Dedifferentiated amniotic fluid mesenchymal stem cell (primary cell): ENCODE measurements around the gene CBX7.

Experiments used
- DNase-seq: peaks from one replicate; pipeline ENCODE4 v3.0.0-alpha.2; 2016; ENCODE audit errors: extremely low spot score

The CBX7 gene

GRCh38 chr22:39123751-39124581 is 28.5 kb downstream of the CBX7 start:
- DNase-seq, result no peak

GRCh38 chr22:39122772-39123470 is 29.6 kb downstream of the CBX7 start:
- no peak for DNase-seq

- no peak for DNase-seq
Measured at GRCh38 chr22:39120983-39121382, 31.5 kb downstream of the CBX7 start.

- no peak for DNase-seq
Measured at GRCh38 chr22:39117585-39118191, 34.8 kb downstream of the CBX7 start.

DNA sequence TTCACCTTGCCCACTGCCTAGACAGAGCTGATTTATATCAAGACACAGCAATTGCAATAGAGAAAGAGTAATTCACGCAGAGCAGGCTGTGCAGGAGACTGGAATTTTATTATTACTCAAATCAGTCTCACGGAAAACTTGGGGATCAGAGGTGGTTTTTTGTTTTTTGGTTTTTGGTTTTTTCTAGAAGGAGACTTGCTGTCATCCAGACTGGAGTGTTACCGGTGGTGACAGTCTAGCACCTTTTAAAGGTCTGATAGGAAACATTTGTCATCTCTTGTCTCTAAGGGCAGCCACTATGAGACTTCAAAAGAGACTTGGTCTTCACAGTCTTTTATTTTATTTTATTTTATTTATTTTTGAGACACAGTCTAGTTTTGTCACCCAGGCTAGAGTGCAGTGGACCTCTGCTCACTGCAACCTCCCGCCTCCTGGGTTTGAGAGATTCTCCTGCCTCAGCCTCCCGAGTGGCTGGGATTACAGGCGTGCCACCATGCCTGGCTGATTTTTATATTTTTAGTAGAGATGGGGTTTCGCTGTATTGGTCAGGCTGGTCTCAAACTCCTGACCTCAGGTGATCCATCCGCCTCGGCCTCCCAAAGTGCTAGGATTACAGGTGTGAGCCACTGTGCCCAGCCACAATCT is 36.4 kb downstream of the CBX7 start:
- DNase-seq, result no peak

DNA sequence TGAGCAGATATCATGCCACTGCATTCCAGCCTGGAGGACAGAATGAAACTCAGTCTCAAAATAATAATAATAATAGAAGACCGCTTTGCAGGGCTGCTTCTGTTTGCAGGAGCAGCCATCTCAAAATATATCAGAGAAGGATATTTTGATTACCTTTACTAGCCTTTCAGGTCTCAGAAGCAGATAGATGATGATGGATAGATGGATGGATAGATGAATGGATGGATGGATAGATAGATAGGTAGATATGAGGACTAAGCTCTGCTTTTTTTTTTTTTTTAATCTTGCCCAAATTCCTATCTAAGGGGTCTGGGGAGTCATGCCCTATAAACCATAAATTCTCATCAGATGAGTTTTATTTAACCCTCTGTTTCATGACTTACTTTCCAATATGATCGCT is 36.9 kb downstream of the CBX7 start:
- no peak for DNase-seq

- DNase-seq, result no peak
Measured at GRCh38 chr22:39114112-39114511, 38.4 kb downstream of the CBX7 start.

DNA sequence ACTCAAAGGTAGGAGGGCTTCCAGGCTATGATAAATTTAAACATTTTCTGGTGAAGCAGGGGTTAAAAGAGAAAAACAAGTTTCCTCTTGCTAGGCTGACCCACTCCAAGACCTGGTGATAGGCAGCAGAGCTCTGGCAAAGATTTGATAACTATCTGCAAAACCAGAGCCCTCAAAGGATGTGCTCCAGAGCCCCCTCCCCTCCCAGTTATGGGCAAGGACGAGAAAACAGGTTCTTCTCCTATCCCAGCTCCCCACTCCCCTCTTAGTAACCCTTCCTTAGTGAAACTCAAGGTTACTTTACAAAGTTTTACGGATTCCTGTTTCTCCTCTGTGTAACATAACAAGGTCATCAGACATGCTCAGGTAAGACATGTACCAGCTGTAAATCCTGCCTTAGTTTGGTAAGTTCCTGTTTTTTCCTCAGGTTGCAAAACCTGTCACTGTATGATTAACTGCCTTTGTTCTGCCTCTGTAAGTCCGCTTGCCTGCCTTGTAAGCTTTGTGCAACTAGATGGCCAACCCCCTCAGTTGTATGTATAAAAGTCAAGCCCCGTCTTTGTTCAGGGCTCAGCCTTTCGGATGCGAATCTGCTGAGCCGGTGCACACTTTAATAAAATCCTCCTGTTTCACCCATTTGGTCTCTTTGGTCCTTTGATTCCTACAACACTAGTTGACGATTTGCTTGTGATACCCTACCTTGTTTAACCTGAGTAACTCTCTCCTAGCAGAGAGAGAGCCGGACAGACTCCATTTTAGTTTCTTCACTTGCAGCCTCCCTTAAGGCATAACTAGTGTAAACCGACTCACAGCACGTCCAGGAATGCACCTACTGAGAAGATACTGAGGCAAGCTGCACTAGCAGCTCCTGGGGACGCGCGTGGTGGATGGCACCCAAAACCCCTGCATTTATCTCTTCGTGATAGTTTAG is 41.6 kb downstream of the CBX7 start:
- DNase-seq, result no peak

- DNase-seq, result no peak
Measured at GRCh38 chr22:39109361-39109760, 43.1 kb downstream of the CBX7 start.

DNA sequence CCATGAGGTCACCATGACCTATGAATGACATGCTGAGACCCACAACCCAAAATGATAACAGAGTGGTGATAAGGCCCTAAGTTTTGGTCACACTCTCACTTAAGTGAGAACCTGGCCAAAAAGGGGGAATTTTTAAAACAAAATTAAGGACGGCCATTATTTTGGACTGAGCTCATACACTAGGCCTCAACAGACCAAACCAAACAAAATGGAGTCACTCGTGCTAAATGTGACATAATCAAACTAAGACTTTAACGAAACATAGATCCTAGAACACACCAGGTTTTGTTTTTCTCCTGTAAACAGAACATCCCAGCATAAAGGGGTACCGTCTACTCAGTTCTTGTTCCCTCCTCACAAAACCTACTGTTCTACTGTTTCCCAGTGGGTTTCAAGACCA is 44.0 kb downstream of the CBX7 start:
- no peak for DNase-seq

DNA sequence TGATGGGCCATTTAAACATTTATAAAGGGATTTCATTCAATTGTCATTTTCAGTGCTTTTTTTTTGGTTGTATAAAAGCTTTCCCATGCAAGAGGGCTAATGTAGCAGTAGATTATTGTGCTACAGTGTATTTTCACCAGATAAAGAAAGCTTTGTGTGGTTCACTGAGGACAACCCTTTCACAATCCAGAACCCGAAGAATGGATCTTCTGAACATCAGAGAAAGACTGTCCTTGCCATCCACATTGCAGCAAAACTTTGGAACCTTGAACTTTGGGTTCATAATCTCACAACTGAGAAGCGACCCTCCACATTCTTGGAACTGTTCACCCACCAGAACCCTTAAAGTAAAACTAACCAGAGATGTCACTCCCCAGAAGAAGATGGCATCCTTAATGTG is 46.2 kb downstream of the CBX7 start:
- DNase-seq, result no peak

DNA sequence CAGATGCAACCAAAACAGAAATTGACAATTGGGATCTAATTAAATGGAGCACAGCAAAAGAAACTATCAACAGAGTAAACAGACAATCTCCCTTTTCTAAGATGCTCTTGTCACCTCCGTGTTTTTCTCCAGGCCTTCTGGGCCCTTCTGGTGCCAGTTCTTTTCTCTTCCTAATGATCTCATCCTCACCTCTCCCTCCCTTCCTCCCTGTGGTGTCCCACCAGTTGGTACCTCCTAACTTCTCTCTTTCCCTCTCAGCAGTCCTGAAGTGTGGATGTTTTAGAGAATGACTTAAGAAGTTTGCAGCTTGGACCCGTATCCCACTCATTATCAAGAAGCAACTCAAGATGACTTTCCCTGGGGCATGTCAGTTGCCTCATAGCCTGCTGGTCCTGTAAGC is 49.0 kb downstream of the CBX7 start:
- no peak for DNase-seq

GRCh38 chr22:39101226-39101625 is 51.3 kb downstream of the CBX7 start:
- DNase-seq, result no peak

DNA sequence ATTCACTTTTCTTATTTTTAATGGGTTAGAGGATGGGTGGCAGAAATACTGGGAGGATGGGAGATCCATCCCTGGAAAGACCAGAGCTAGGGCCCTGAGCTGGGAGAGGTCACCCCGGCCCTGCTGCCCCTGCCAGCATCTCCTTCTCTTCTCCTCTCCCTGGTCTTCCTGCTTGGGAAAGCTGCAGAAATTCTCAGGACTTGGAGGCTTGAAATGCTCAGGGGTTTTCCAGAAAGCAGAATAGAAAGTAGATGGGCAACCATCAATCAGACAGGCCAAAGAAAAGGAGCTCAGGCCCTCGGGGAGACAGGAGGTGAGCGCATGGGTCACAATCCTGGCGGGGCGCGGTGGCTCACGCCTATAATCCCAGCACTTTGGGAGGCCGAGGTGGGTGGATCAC is 53.9 kb downstream of the CBX7 start:
- DNase-seq, result no peak

- no peak for DNase-seq
Measured at GRCh38 chr22:39098026-39098425, 54.5 kb downstream of the CBX7 start.

- no peak for DNase-seq
Measured at GRCh38 chr22:39097098-39098020, 55.1 kb downstream of the CBX7 start, which contains the start of gene APOBEC3H. Gene APOBEC3H (plus strand): TSS chr22:39097244. CDS start chr22:39100279, 3,035 bp downstream.

GRCh38 chr22:39095971-39096370 is 56.5 kb downstream of the CBX7 start:
- DNase-seq, result no peak

- no peak for DNase-seq
Measured at GRCh38 chr22:39094717-39095389, 57.6 kb downstream of the CBX7 start.

GRCh38 chr22:39092111-39092862 is 60.2 kb downstream of the CBX7 start:
- no peak for DNase-seq
